GM18520 (cell line): ENCODE measurements around the gene MCF2L.

ENCODE experiments used
- ATAC-seq: cut with Tn5 transposase; IDR thresholded peaks from one replicate; pipeline ENCODE4 v1.9.1; 2021; ENCODE audit not compliant: unreplicated experiment

The MCF2L gene

GRCh38 chr13:113014752-113015745, 46.0 kb downstream of the MCF2L start:
- no peak for ATAC-seq

GRCh38 chr13:113015826-113016525, 47.0 kb downstream of the MCF2L start:
- no peak for ATAC-seq

GRCh38 chr13:113016526-113017295, 47.7 kb downstream of the MCF2L start:
- ATAC-seq, result no peak

GRCh38 chr13:113017506-113018215, 48.6 kb downstream of the MCF2L start:
- no peak for ATAC-seq

- ATAC-seq, result no peak
Observed at GRCh38 chr13:113018676-113019465, 49.9 kb downstream of the MCF2L start.

- ATAC-seq, result no peak
Observed at GRCh38 chr13:113020323-113021080, 51.5 kb downstream of the MCF2L start.

- ATAC-seq, result no peak
Observed at GRCh38 chr13:113021391-113021790, 52.4 kb downstream of the MCF2L start.

- no peak for ATAC-seq
Observed at GRCh38 chr13:113021811-113022210, 52.8 kb downstream of the MCF2L start.

- ATAC-seq, result no peak
Observed at GRCh38 chr13:113022391-113022744, 53.4 kb downstream of the MCF2L start.

GRCh38 chr13:113022745-113023574, 53.9 kb downstream of the MCF2L start:
- no peak for ATAC-seq

- ATAC-seq, result no peak
Observed at GRCh38 chr13:113023694-113024430, 54.8 kb downstream of the MCF2L start.

GRCh38 chr13:113024466-113024865, 55.5 kb downstream of the MCF2L start:
- no peak for ATAC-seq

- no peak for ATAC-seq
Observed at GRCh38 chr13:113026391-113026910, 57.4 kb downstream of the MCF2L start.

- ATAC-seq, result no peak
Observed at GRCh38 chr13:113027095-113027494, 58.1 kb downstream of the MCF2L start.

- ATAC-seq, result no peak
Observed at GRCh38 chr13:113027566-113027965, 58.6 kb downstream of the MCF2L start.

GRCh38 chr13:113028336-113029060, 59.5 kb downstream of the MCF2L start:
- no peak for ATAC-seq

GRCh38 chr13:113029061-113029445, 60.0 kb downstream of the MCF2L start:
- no peak for ATAC-seq
